GM20000 (cell line): ENCODE measurements around the gene ABHD11.
A peak's percentile ranks its signal among the peaks of the same experiment; 100 is the strongest.
"Not testable (repeated sequence)": the region's sequence is repeated elsewhere in the genome, so short reads cannot be mapped to it uniquely, and the experiment has no call there.

ENCODE experiments used
- DNase-seq: peaks from one replicate; pipeline ENCODE4 v3.0.0; 2012; ENCODE audit warnings: low spot score
- CTCF ChIP-seq: IDR thresholded peaks from 2 replicates; pipeline ENCODE4 v1.5.1; 2012; ENCODE audit warnings: mild to moderate bottlenecking, control low read depth; ENCODE audit errors: extremely low read depth, missing control alignments

Gene ABHD11

GRCh38 chr7:73722785-73723184, 15.8 kb downstream of the ABHD11 start:
- no peak for DNase-seq
- no peak for TF ChIP-seq CTCF

- DNase-seq: not testable (repeated sequence)
Observed at GRCh38 chr7:73722182-73722581, 16.4 kb downstream of the ABHD11 start.

GRCh38 chr7:73721377-73721817, 17.2 kb downstream of the ABHD11 start:
- DNase-seq: no peak
- no peak for TF ChIP-seq CTCF

- DNase-seq: not testable (repeated sequence)
Observed at GRCh38 chr7:73720443-73720842, 18.2 kb downstream of the ABHD11 start.

GRCh38 chr7:73719806-73720169, 18.8 kb downstream of the ABHD11 start:
- no peak for TF ChIP-seq CTCF
- no peak for DNase-seq

GRCh38 chr7:73718905-73719805, 19.4 kb downstream of the ABHD11 start, which contains the start of gene STX1A:
STX1A (minus strand) TSS chr7:73719669; CDS start chr7:73719631, 38 bp downstream.
- TF ChIP-seq CTCF: no peak
- peak; percentile 98 for DNase-seq

GRCh38 chr7:73718438-73718881, 20.1 kb downstream of the ABHD11 start:
- no peak for TF ChIP-seq CTCF
- no peak for DNase-seq

GRCh38 chr7:73717991-73718405, 20.6 kb downstream of the ABHD11 start:
- TF ChIP-seq CTCF: no peak
- no peak for DNase-seq
